ENCODE measurements around the gene CCR5.
"Not testable (repeated sequence)": the region's sequence is repeated elsewhere in the genome, so short reads cannot be mapped to it uniquely, and the experiment has no call there.

CCR5 gene

GRCh38 chr3:46388847-46389246, 18.1 kb downstream of the CCR5 start:
- DNase-seq: not testable (repeated sequence)

- DNase-seq: no peak
These were observed 18.6 kb downstream of the CCR5 start for GRCh38 chr3:46389306-46389705.

GRCh38 chr3:46391526-46391925, 20.8 kb downstream of the CCR5 start:
- DNase-seq: not testable (repeated sequence)

GRCh38 chr3:46393011-46393410, 22.3 kb downstream of the CCR5 start:
- no peak for DNase-seq

- no peak for DNase-seq
These were observed 23.0 kb downstream of the CCR5 start for GRCh38 chr3:46393554-46394434.

GRCh38 chr3:46395210-46395661, 24.5 kb downstream of the CCR5 start:
- no peak for DNase-seq

- DNase-seq: no peak
These were observed 25.2 kb downstream of the CCR5 start for GRCh38 chr3:46395766-46396530.

- no peak for DNase-seq
These were observed 26.4 kb downstream of the CCR5 start for GRCh38 chr3:46397111-46397510.

- DNase-seq: no peak
These were observed 27.6 kb downstream of the CCR5 start for GRCh38 chr3:46398186-46398955.

- DNase-seq: no peak
These were observed 28.4 kb downstream of the CCR5 start for GRCh38 chr3:46399098-46399497.

GRCh38 chr3:46399557-46399956, 28.8 kb downstream of the CCR5 start:
- DNase-seq: no peak

GRCh38 chr3:46400000-46400734, 29.4 kb downstream of the CCR5 start:
- no peak for DNase-seq

GRCh38 chr3:46400846-46401245, 30.1 kb downstream of the CCR5 start:
- DNase-seq: no peak

GRCh38 chr3:46401579-46401978, 30.8 kb downstream of the CCR5 start:
- DNase-seq: no peak

- DNase-seq: not testable (repeated sequence)
These were observed 32.2 kb downstream of the CCR5 start for GRCh38 chr3:46402902-46403301.

GRCh38 chr3:46405301-46406019, 34.7 kb downstream of the CCR5 start:
- DNase-seq: no peak

- DNase-seq: no peak
These were observed 35.7 kb downstream of the CCR5 start for GRCh38 chr3:46406443-46406787.

GRCh38 chr3:46406788-46407611, 36.3 kb downstream of the CCR5 start, which contains the start of the genes CCR5AS and CCRL2:
Gene CCR5AS, minus strand, starts transcription at chr3:46407066.
Gene CCRL2, plus strand, starts transcription at chr3:46407259. Its CDS starts 821 bp downstream, at chr3:46408080.
- DNase-seq: no peak

GRCh38 chr3:46407970-46408369, 37.2 kb downstream of the CCR5 start:
- DNase-seq: no peak

GRCh38 chr3:46408853-46409252, 38.1 kb downstream of the CCR5 start:
- DNase-seq: no peak

Measured in right hindlimb (tissue), 1 donor.